Endothelial cell of umbilical vein (primary cell): ENCODE data around the gene NEURL1B. TPM values are rescaled to one million over a fixed set of nuclear protein-coding genes. Genes with fewer than 3 reads are reported as not detected.

Experiments
- BruUV-seq: library from RNA; stranded (reverse); fragments of 400-500 nt; replicated peaks from 2 replicates; lab custom pipeline; 2021; lab: Mats Ljungman, UMichigan
- CTCF ChIA-PET: fragments of 300-600, 350-600 bp; sonication (Branson Sonifier 250); formaldehyde crosslinking; loops from one replicate; lab custom pipeline; 2021; ENCODE audit warnings: antibody characterized with exemption, inconsistent platforms; lab: Charles Lee
- POLR2A ChIA-PET: fragments of 300-600, 350-600 bp; sonication (Branson Sonifier 250); formaldehyde crosslinking; loops from one replicate; lab custom pipeline; 2021; ENCODE audit warnings: antibody characterized with exemption, inconsistent platforms; lab: Charles Lee
- DNase-seq: peaks from one replicate; pipeline ENCODE4 v3.0.0-alpha.2; 2011; ENCODE audit warnings: low read depth, low spot score
- FAIRE-seq: peaks from 2 replicates; lab custom pipeline; 2011; peaks lifted over from hg19 to GRCh38; lab: Jason Lieb, UNC
- H2AFZ ChIP-seq: 2 replicates; pipeline ENCODE4 v1.6.0; 2012; ENCODE audit warnings: low read depth, low read length, control low read depth, inconsistent platforms
- H3K27ac ChIP-seq: 2 replicates; pipeline ENCODE4 v1.5.1; 2011; ENCODE audit warnings: low read depth, mild to moderate bottlenecking, control low read depth, low read length, moderate library complexity; ENCODE audit not compliant: insufficient read depth
- H3K27me3 ChIP-seq, 2 experiments: 2 replicates each; pipeline versions ENCODE4 v1.6.0 to v1.6.1; 2011; ENCODE audit warnings: low read length in 2 of 2, mixed read lengths in 1 of 2; ENCODE audit not compliant: control insufficient read depth in 2 of 2, insufficient read depth in 2 of 2
- H3K36me3 ChIP-seq, 2 experiments: 2 replicates in 1 of 2; 3 replicates in 1 of 2; pipeline ENCODE4 v1.5.1; 2011; ENCODE audit warnings: low read length in 2 of 2, mild to moderate bottlenecking in 1 of 2, moderate library complexity in 1 of 2; ENCODE audit not compliant: control insufficient read depth in 2 of 2, insufficient read depth in 2 of 2; ENCODE audit errors: extremely low read depth in 1 of 2
- H3K4me1 ChIP-seq: 3 replicates; pipeline ENCODE4 v1.5.1; 2011; ENCODE audit warnings: mild to moderate bottlenecking, low read length; ENCODE audit not compliant: control insufficient read depth, insufficient read depth; ENCODE audit errors: extremely low read depth
- H3K4me2 ChIP-seq: 2 replicates; pipeline ENCODE4 v1.6.1; 2011; ENCODE audit warnings: low read length, control low read depth, mixed read lengths; ENCODE audit not compliant: insufficient read depth
- H3K4me3 ChIP-seq, 3 experiments: fragments of 200-600 bp in 1 of 3; sonication (generic), shearing (Covaris generic) in 1 of 3; replicated peaks in 1 of 3; 2 replicates each; pipeline ENCODE4 v1.5.1; 2011 to 2016; ENCODE audit warnings: control low read depth in 3 of 3, low read length in 3 of 3, mild to moderate bottlenecking in 2 of 3, inconsistent platforms in 1 of 3, low read depth in 1 of 3, moderate library complexity in 1 of 3; ENCODE audit not compliant: insufficient read depth in 1 of 3
- H3K79me2 ChIP-seq: 2 replicates; pipeline ENCODE4 v1.6.0; 2012; ENCODE audit warnings: low read length, inconsistent platforms; ENCODE audit not compliant: control insufficient read depth, insufficient read depth
- H3K9ac ChIP-seq: replicated peaks from 2 replicates; pipeline ENCODE3; 2011; ENCODE audit warnings: low read length, control low read depth; ENCODE audit not compliant: insufficient read depth; ENCODE audit errors: extremely low read depth
- H3K9me1 ChIP-seq: replicated peaks from 3 replicates; pipeline ENCODE4 v1.6.0; 2011; ENCODE audit warnings: mild to moderate bottlenecking, low read length; ENCODE audit not compliant: control insufficient read depth, insufficient read depth; ENCODE audit errors: extremely low read depth
- H3K9me3 ChIP-seq: replicated peaks from 2 replicates; pipeline ENCODE4 v1.5.1; 2012; ENCODE audit warnings: low read length, inconsistent platforms; ENCODE audit not compliant: control insufficient read depth, insufficient read depth
- H4K20me1 ChIP-seq: replicated peaks from 2 replicates; pipeline ENCODE3; 2011; ENCODE audit warnings: mild to moderate bottlenecking, low read length; ENCODE audit not compliant: control insufficient read depth, insufficient read depth; ENCODE audit errors: extremely low read depth
- EZH2 ChIP-seq: IDR thresholded peaks from 2 replicates; pipeline ENCODE4 v1.6.1; 2012; ENCODE audit warnings: borderline replicate concordance, low read depth, mild to moderate bottlenecking, moderate library complexity, low read length, inconsistent platforms; ENCODE audit not compliant: severe bottlenecking
- FOS ChIP-seq: IDR thresholded peaks from 2 replicates; pipeline ENCODE4 v1.6.1; 2011; ENCODE audit warnings: mild to moderate bottlenecking, low read length, moderate library complexity, borderline replicate concordance; ENCODE audit not compliant: insufficient read depth
- GATA2 ChIP-seq: IDR thresholded peaks from 2 replicates; pipeline ENCODE4 v1.7.0; 2011; ENCODE audit warnings: low read depth, mild to moderate bottlenecking, moderate library complexity, mixed read lengths, low read length; ENCODE audit not compliant: insufficient read length, insufficient read depth
- JUN ChIP-seq: IDR thresholded peaks from 2 replicates; pipeline ENCODE4 v1.6.1; 2011; ENCODE audit warnings: borderline replicate concordance, low read depth; ENCODE audit not compliant: insufficient read length, insufficient read depth
- MAX ChIP-seq: IDR thresholded peaks from 2 replicates; pipeline ENCODE4 v1.6.1; 2011; ENCODE audit not compliant: insufficient read depth, insufficient read length
- MYC ChIP-seq: IDR thresholded peaks from one replicate; pipeline ENCODE4 v1.6.1; 2011; ENCODE audit warnings: mild to moderate bottlenecking, low read depth, low read length
- POLR2A ChIP-seq: IDR thresholded peaks from 2 replicates; pipeline ENCODE4 v1.6.1; 2012; ENCODE audit warnings: low read depth, mild to moderate bottlenecking, control low read depth, low read length
- POLR2AphosphoS5 ChIP-seq: IDR thresholded peaks from 2 replicates; pipeline ENCODE4 v1.6.1; 2012; ENCODE audit warnings: low read depth, mild to moderate bottlenecking, control low read depth, low read length, moderate library complexity; ENCODE audit not compliant: insufficient read depth
- dilution Hi-C: fragments of 300-500 bp; cut with MboI; formaldehyde crosslinking; loops from one replicate; pipeline ENCODE4 v1.15.0; 2019; ENCODE audit warnings: low sequenced_read_pairs; ENCODE audit not compliant: extremely low pct_ligation_motif_present
- intact Hi-C: fragments of 100-400 bp; cut with micrococcal nuclease; formaldehyde crosslinking; loops from one replicate; pipeline ENCODE4 v1.10.0; 2022
- polyA plus RNA-seq, 4 experiments: library from polyadenylated mRNA; depleted of rRNA in 3 of 4; stranded (reverse) in 3 of 4; unstranded in 1 of 4; fragments of >200 nt; gene quantifications; 2 replicates each; pipeline versions ENCODE4 v1.2.1 to v1.2.3, GENCODE V29; 2011 to 2012; ENCODE audit warnings: missing spikeins in 1 of 4
- total RNA-seq: library from RNA; stranded (reverse); gene quantifications from 2 replicates; pipeline ENCODE4 v1.2.3, GENCODE V29; 2021
- TF ChIP-seq, protein P1 (sequence below), 2 donors: IDR thresholded peaks; 1 replicate in 1 of 2; 2 replicates in 1 of 2; pipeline ENCODE4 v1.5.1; 2011; ENCODE audit warnings: low read length in 2 of 2, mild to moderate bottlenecking in 2 of 2, moderate library complexity in 2 of 2, control low read depth in 1 of 2, inconsistent platforms in 1 of 2, low read depth in 1 of 2; ENCODE audit not compliant: insufficient read depth in 1 of 2; ENCODE audit errors: extremely low read depth in 1 of 2

The NEURL1B gene
- total and polyA plus RNA-seq, 2 donors (not counting 3 experiments of a cell fraction or from before 2014, with no cell fraction given): 0.44 to 1.6 TPM

DNA sequence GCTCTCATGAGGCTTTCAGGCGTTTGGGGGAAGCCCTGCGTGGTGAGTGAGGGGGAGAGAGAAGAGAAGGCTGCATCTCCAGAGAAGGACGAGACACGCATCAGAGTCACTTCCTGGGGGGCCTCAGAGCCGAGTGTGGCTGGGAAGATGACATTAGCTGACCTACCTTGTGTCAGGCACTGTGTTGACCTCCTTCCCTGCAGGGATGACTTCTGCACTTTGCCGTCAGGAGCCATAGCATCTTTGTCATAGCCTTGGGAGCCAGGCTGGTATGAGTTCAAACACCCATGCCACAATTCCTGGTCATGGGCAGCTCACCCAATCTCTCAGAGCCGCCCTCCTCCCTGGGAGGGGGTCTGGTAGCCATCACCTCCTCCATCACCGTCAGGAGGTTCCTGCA is 17.3 kb downstream of the NEURL1B start:
- Histone ChIP-seq H3K9me3 (no peaks in the 10 kb centered on the region), H2AFZ (no peak overlapping the region), H3K4me3 (no peak overlapping the region), H4K20me1 (no peaks in the 10 kb centered on the region), H3K36me3 (no peaks in the 10 kb centered on the region), H3K9ac (no peak overlapping the region), H3K27ac (no peak overlapping the region), H3K4me1 (peaks cover 6% of the 10 kb centered on the region), H3K9me1 (no peaks in the 10 kb centered on the region), H3K27me3 (no peaks in the 10 kb centered on the region), H3K4me2 (no peak overlapping the region), H3K79me2 (no peaks in the 10 kb centered on the region)
- intact Hi-C loops: no loop called here
- ChIA-PET CTCF (interaction anchor here (0.9 kb wide), 1 partner anchor 14 kb away, joined by 3 read pairs; no protein-coding TSS in a partner anchor), POLR2A (no interaction called here)
- TF ChIP-seq FOS: no peak
- no peak for TF ChIP-seq POLR2A
- TF ChIP-seq GATA2: no peak
- TF ChIP-seq, protein P1, sequence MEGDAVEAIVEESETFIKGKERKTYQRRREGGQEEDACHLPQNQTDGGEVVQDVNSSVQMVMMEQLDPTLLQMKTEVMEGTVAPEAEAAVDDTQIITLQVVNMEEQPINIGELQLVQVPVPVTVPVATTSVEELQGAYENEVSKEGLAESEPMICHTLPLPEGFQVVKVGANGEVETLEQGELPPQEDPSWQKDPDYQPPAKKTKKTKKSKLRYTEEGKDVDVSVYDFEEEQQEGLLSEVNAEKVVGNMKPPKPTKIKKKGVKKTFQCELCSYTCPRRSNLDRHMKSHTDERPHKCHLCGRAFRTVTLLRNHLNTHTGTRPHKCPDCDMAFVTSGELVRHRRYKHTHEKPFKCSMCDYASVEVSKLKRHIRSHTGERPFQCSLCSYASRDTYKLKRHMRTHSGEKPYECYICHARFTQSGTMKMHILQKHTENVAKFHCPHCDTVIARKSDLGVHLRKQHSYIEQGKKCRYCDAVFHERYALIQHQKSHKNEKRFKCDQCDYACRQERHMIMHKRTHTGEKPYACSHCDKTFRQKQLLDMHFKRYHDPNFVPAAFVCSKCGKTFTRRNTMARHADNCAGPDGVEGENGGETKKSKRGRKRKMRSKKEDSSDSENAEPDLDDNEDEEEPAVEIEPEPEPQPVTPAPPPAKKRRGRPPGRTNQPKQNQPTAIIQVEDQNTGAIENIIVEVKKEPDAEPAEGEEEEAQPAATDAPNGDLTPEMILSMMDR (IDR thresholded peaks at IDR 0.05; ENCODE audit: extremely low read depth in 1 of 2, insufficient read depth in 1 of 2, low read depth in 1 of 2, low read length in 2 of 2): no peak
- no peak for TF ChIP-seq POLR2AphosphoS5
- TF ChIP-seq EZH2: no peak
- TF ChIP-seq JUN: no peak
- TF ChIP-seq MAX: no peak
- no peak for TF ChIP-seq MYC
- no TSS peak for BruUV-seq
- DNase-seq (no peak), FAIRE-seq (no peak)
- dilution Hi-C loops: no loop called here
